CD4-positive, alpha-beta T cell treated with Interleukin-21 for 1 hour (primary cell): ENCODE data around the gene NUBPL.

Source experiments
- DNase-seq: peaks from one replicate; pipeline ENCODE4 v3.0.0-alpha.2; 2020

Gene NUBPL

GRCh38 chr14:31561155-31561846, at the start of gene NUBPL:
Gene NUBPL, plus strand, starts transcription at chr14:31561404. Its CDS starts 36 bp downstream, at chr14:31561440.
- DNase-seq: peak; percentile 97

- no peak for DNase-seq
Measured at GRCh38 chr14:31527087-31527486, 34.1 kb upstream of the NUBPL start.

GRCh38 chr14:31527546-31527945, 33.7 kb upstream of the NUBPL start:
- DNase-seq: no peak

- DNase-seq: no peak
Measured at GRCh38 chr14:31529053-31529452, 32.2 kb upstream of the NUBPL start.

GRCh38 chr14:31530136-31530535, 31.1 kb upstream of the NUBPL start:
- DNase-seq: no peak

- DNase-seq: no peak
Measured at GRCh38 chr14:31536201-31536960, 24.8 kb upstream of the NUBPL start.

- no peak for DNase-seq
Measured at GRCh38 chr14:31541702-31542101, 19.5 kb upstream of the NUBPL start.

- no peak for DNase-seq
Measured at GRCh38 chr14:31543969-31544799, 17.0 kb upstream of the NUBPL start.

GRCh38 chr14:31544816-31545215, 16.4 kb upstream of the NUBPL start:
- no peak for DNase-seq

- DNase-seq: no peak
Measured at GRCh38 chr14:31545328-31545727, 15.9 kb upstream of the NUBPL start.

GRCh38 chr14:31549817-31550216, 11.4 kb upstream of the NUBPL start:
- DNase-seq: no peak

GRCh38 chr14:31550589-31550988, 10.6 kb upstream of the NUBPL start:
- no peak for DNase-seq

GRCh38 chr14:31556191-31556590, 5.0 kb upstream of the NUBPL start:
- no peak for DNase-seq

- no peak for DNase-seq
Measured at GRCh38 chr14:31559939-31560338, 1.3 kb upstream of the NUBPL start.

GRCh38 chr14:31560759-31561154, 447 bp upstream of the NUBPL start:
- no peak for DNase-seq

GRCh38 chr14:31564194-31564593, 3.0 kb downstream of the NUBPL start:
- DNase-seq: no peak

- no peak for DNase-seq
Measured at GRCh38 chr14:31566456-31566855, 5.3 kb downstream of the NUBPL start.

- DNase-seq: no peak
Measured at GRCh38 chr14:31567655-31568054, 6.5 kb downstream of the NUBPL start.

GRCh38 chr14:31568161-31568560, 7.0 kb downstream of the NUBPL start:
- DNase-seq: no peak

GRCh38 chr14:31568671-31569070, 7.5 kb downstream of the NUBPL start:
- DNase-seq: no peak

GRCh38 chr14:31572955-31573354, 11.8 kb downstream of the NUBPL start:
- no peak for DNase-seq

GRCh38 chr14:31576949-31577348, 15.7 kb downstream of the NUBPL start:
- no peak for DNase-seq

- DNase-seq: no peak
Measured at GRCh38 chr14:31578266-31578665, 17.1 kb downstream of the NUBPL start.
